ENCODE data around the gene KLHL21. TPM values are rescaled to one million over a fixed set of nuclear protein-coding genes. Genes with fewer than 3 reads are reported as not detected.

Gene KLHL21
- total RNA-seq, 2 experiments from 2014 or later, result 12.4 to 15.7 TPM

- peak overlapping the region; percentile 83 for H3K27ac Mint-ChIP-seq
- peaks cover 51% of the 10 kb centered on the region for H3K36me3 Mint-ChIP-seq (ENCODE audit: low read depth)
- POLR2A ChIA-PET, result interaction anchor here (0.6 kb wide), 1 partner anchor 8 kb away, joined by 10 read pairs; no protein-coding TSS in a partner anchor
Observed at GRCh38 chr1:6544831-6545230, 57.8 kb downstream of the KLHL21 start.

More at GRCh38 chr1:6544831-6545230, 57.8 kb downstream of the KLHL21 start:
- Mint-ChIP-seq H3K4me1 (peaks cover 30% of the 10 kb centered on the region), H3K4me3 (no peak overlapping the region), H3K9me3 (ENCODE audit: low read depth) (no peaks in the 10 kb centered on the region), H3K27me3 (no peaks in the 10 kb centered on the region)
- DNase-seq (no peak), ATAC-seq (peak; percentile 61)
- CTCF ChIA-PET, result no interaction called here
- intact Hi-C loops (cut with DNase I, micrococcal nuclease), result no loop called here

Other genes starting within 250 kb of the KLHL21 start
- gene ACOT7, start 209.1 kb downstream of the KLHL21 start, total RNA-seq, result 10 to 100 TPM; 93.8 to 99.2 TPM
- under 1 TPM in 1 of 2 experiments, not detected in 1; 0.05 TPM for gene HES2, start 182.9 kb downstream of the KLHL21 start, total RNA-seq
- under 1 TPM; 0.14 to 0.55 TPM for gene ESPN, start 178.1 kb downstream of the KLHL21 start, total RNA-seq
- 10 to 100 TPM; 57.3 to 66.7 TPM for gene TNFRSF25, start 136.7 kb downstream of the KLHL21 start, total RNA-seq
- gene PLEKHG5, start 111.2 kb downstream of the KLHL21 start, total RNA-seq, result 1 to 10 TPM in 1 of 2 experiments, under 1 TPM in 1; 0.76 to 1.1 TPM
- 10 to 100 TPM; 37.4 to 44.7 TPM for gene NOL9, start 48.4 kb downstream of the KLHL21 start, total RNA-seq
- under 1 TPM in 1 of 2 experiments, not detected in 1; 0.07 TPM for gene TAS1R1, start 47.6 kb downstream of the KLHL21 start, total RNA-seq
- 10 to 100 TPM; 23.2 to 26.0 TPM for gene ZBTB48, start 22.9 kb downstream of the KLHL21 start, total RNA-seq
- 10 to 100 TPM; 13.2 to 13.6 TPM for gene PHF13, start 10.9 kb upstream of the KLHL21 start, total RNA-seq
- 10 to 100 TPM; 19.4 to 22.1 TPM for gene THAP3, start 22.0 kb upstream of the KLHL21 start, total RNA-seq
- 10 to 100 TPM; 53.2 to 62.0 TPM for gene DNAJC11, start 98.9 kb upstream of the KLHL21 start, total RNA-seq
- gene CAMTA1, start 182.6 kb upstream of the KLHL21 start, total RNA-seq, result 10 to 100 TPM; 62.3 to 76.7 TPM

Measured in activated CD4-positive, alpha-beta T cell treated with anti-CD3 and anti-CD28 coated beads for 36 hours (primary cell).